Right hindlimb (tissue), 1 donor: Measurements from ENCODE around the gene LRFN2.

Experiments
- DNase-seq: peaks from one replicate; pipeline ENCODE4 v3.0.0-alpha.2; 2018

The LRFN2 gene

DNA sequence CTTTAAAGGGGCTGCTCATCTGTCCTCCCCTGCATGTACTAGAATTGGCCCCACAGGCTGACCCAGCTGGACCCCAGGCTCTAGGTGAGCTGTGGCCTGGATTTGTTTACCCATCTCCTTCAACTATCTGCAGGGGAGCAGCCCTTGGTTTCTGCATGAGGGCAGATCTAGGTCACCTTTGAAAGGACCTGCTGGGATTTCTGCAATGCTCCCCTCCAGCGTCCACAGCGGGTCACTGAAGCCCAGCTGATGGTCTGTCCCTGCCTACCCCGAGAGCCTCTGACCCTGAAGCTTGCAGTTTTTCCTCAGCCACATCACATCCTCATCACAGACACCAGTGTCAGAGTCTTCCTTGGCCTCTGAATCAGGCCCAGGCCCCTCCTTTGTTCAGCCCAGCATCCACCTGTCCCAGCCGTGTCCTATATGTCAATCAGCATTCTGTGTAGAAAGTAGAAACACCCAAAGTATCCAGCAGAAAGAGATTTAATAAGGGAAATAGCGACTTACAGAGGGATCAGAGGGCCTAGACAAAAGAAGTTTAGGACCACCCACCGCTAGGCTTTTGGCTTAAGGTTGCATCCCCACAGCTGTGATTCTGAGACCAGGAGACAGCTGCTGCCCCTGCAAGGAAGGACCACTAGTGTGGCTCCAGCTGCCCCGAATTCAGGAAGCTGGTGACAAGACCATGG is 243.1 kb downstream of the LRFN2 start:
- DNase-seq: peak; percentile 82

DNA sequence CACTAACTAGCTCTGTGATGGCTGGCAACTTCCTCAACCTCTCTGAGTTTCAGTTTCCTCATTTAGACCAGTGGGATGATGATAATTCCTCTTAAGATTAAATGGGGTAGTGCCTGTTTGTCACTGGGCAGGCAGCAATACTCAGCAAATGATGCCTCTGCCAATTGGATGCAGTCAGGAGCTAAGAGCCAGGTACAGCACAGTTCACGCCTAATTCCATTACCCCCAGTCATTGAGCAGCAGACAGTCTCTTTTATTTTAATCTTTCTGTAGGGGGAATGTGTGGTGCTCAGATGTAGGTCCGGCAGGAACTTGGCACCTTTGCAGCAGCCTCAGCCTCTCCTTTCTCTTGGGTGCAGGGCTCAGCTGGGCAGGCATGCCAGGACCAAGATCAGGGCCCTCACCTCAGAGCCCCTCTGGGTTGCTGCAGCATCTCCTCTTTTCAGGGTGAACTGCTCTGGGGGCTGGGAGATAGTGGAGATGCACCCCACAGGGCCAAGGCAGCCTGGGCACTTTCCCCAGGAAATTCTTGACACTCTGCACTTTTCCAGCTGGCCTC is 243.8 kb downstream of the LRFN2 start:
- no peak for DNase-seq

DNA sequence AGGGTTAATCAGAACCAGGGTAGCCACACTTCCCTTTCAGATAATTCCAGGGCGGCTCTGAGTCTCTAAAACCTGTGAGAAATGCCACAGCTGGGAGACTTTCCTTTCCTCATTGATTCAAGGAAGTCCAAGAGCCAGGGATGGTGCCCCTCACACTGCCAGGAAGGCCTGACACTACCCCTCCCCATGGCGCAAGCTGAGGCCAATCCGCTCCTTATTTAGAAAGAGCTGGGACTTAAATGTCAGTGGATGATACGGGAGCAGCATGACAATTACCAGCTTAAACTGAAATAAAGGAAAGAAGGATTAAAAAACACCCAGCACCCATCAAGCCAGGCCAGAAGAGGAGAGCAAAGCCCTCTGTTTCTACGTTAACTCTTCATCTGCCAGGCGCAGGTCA is 244.4 kb downstream of the LRFN2 start:
- no peak for DNase-seq

DNA sequence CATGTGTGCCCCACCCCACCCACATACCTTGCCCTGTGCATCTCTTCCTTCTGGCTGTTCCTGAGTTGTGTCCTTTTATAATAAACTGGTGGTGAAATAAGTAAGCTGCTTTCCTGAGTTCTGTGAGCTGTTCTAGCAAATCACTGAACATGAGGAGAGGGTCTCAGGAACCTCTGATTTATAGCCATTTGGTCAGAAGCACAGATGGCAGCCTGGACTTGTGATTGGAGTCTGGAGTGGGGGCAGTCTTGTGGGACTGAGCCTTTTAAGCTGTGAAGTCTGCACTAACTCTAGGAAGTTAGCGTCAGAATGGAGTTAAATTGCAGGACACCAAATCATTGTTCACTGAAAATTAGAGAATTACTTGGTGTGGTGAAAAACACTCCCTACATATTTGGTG is 245.4 kb downstream of the LRFN2 start:
- DNase-seq: no peak
